CD14-positive monocyte (primary cell): ENCODE results near the gene LGALSL. TPM values are rescaled to one million over a fixed set of nuclear protein-coding genes. Genes with fewer than 3 reads are reported as not detected.

Experiments
- DNase-seq, 3 donors: peaks; one replicate each; pipeline ENCODE4 v3.0.0-alpha.2; 2011 to 2022
- H2AFZ ChIP-seq: 2 replicates; pipeline ENCODE4 v1.6.0; 2012; ENCODE audit warnings: mild to moderate bottlenecking, low read depth, low read length, inconsistent platforms; ENCODE audit not compliant: insufficient read depth, poor library complexity, severe bottlenecking
- H3K27ac ChIP-seq, 2 donors: 1 replicate in 1 of 2; 2 replicates in 1 of 2; pipeline ENCODE4 v1.5.1; 2012 to 2013; ENCODE audit warnings: low read length in 2 of 2, control low read depth in 1 of 2, inconsistent platforms in 1 of 2, low read depth in 1 of 2, mild to moderate bottlenecking in 1 of 2
- H3K27me3 ChIP-seq, 2 donors: one replicate each; pipeline versions ENCODE4 v1.6.0 to v1.6.1; 2011 to 2013; ENCODE audit warnings: low read length in 2 of 2; ENCODE audit not compliant: control insufficient read depth in 2 of 2, insufficient read depth in 2 of 2
- H3K36me3 ChIP-seq, 2 donors: replicated peaks in 1 of 2; 1 replicate in 1 of 2; 2 replicates in 1 of 2; pipeline versions ENCODE4 v1.5.1 to v1.6.1; 2012 to 2013; ENCODE audit warnings: low read length in 2 of 2, control low read depth in 1 of 2, inconsistent platforms in 1 of 2, mild to moderate bottlenecking in 1 of 2; ENCODE audit not compliant: insufficient read depth in 2 of 2, control insufficient read depth in 1 of 2
- H3K4me1 ChIP-seq, 2 donors: 1 replicate in 1 of 2; 2 replicates in 1 of 2; pipeline versions ENCODE4 v1.5.1 to v1.6.1; 2012 to 2013; ENCODE audit warnings: low read length in 2 of 2, control low read depth in 1 of 2, inconsistent platforms in 1 of 2, mild to moderate bottlenecking in 1 of 2, moderate library complexity in 1 of 2; ENCODE audit not compliant: insufficient read depth in 2 of 2, control insufficient read depth in 1 of 2
- H3K4me2 ChIP-seq: replicated peaks from 2 replicates; pipeline ENCODE3; 2012; ENCODE audit warnings: low read length, moderate library complexity, mild to moderate bottlenecking; ENCODE audit not compliant: poor library complexity, severe bottlenecking; ENCODE audit errors: extremely low read depth
- H3K4me3 ChIP-seq, 3 experiments: fragments of 200-600 bp in 1 of 3; sonication (generic) in 1 of 3; replicated peaks in 1 of 3; 1 replicate in 2 of 3; 2 replicates in 1 of 3; pipeline ENCODE4 v1.5.1; 2011 to 2013; ENCODE audit warnings: low read length in 3 of 3, mild to moderate bottlenecking in 3 of 3, control low read depth in 2 of 3, low read depth in 2 of 3, inconsistent platforms in 1 of 3, moderate library complexity in 1 of 3
- H3K79me2 ChIP-seq: 2 replicates; pipeline ENCODE4 v1.6.0; 2012; ENCODE audit warnings: mild to moderate bottlenecking, control low read depth, inconsistent platforms, low read length, moderate library complexity; ENCODE audit not compliant: insufficient read depth
- H3K9ac ChIP-seq: 2 replicates; pipeline ENCODE4 v1.6.0; 2017; ENCODE audit warnings: low read length, mild to moderate bottlenecking; ENCODE audit not compliant: insufficient read depth, poor library complexity, severe bottlenecking
- H3K9me3 ChIP-seq, 2 donors: replicated peaks in 1 of 2; 1 replicate in 1 of 2; 2 replicates in 1 of 2; pipeline versions ENCODE4 v1.5.1 to v1.6.1; 2012 to 2013; ENCODE audit warnings: low read length in 2 of 2, control low read depth in 1 of 2; ENCODE audit not compliant: control insufficient read depth in 1 of 2, insufficient read depth in 1 of 2
- H4K20me1 ChIP-seq: 2 replicates; pipeline ENCODE4 v1.6.0; 2012; ENCODE audit warnings: mild to moderate bottlenecking, low read length, control low read depth, moderate library complexity; ENCODE audit not compliant: insufficient read depth
- H3K27ac Mint-ChIP-seq, 7 donors: one replicate each; pipeline ENCODE4 v1.8.0; 2020; ENCODE audit warnings: mild to moderate bottlenecking in 7 of 7, mixed read lengths in 7 of 7, moderate library complexity in 6 of 7, inconsistent platforms in 2 of 7
- H3K27me3 Mint-ChIP-seq, 3 donors: one replicate each; pipeline ENCODE4 v1.8.0; 2021 to 2022; ENCODE audit warnings: low read depth in 3 of 3, mild to moderate bottlenecking in 3 of 3, mixed read lengths in 3 of 3, moderate library complexity in 3 of 3, inconsistent platforms in 1 of 3
- H3K36me3 Mint-ChIP-seq, 2 donors: one replicate each; pipeline ENCODE4 v1.8.0; 2020; ENCODE audit warnings: mixed read lengths in 2 of 2, inconsistent platforms in 1 of 2, mild to moderate bottlenecking in 1 of 2
- H3K4me1 Mint-ChIP-seq: one replicate; pipeline ENCODE4 v1.8.0; 2020; ENCODE audit warnings: mild to moderate bottlenecking, mixed read lengths
- H3K4me3 Mint-ChIP-seq, 2 donors: one replicate each; pipeline ENCODE4 v1.8.0; 2020; ENCODE audit warnings: mild to moderate bottlenecking in 2 of 2, mixed read lengths in 2 of 2, moderate library complexity in 1 of 2
- H3K9me3 Mint-ChIP-seq, 7 donors: one replicate each; pipeline ENCODE4 v1.8.0; 2020 to 2022; ENCODE audit warnings: mixed read lengths in 7 of 7, mild to moderate bottlenecking in 6 of 7, moderate library complexity in 6 of 7, inconsistent platforms in 2 of 7
- WGBS: methylation state at CpG from one replicate; pipeline ENCODE4 v1.1.5; 2013; ENCODE audit warnings: missing lambda C conversion rate; ENCODE audit not compliant: insufficient coverage; 5-methylcytosine and 5-hydroxymethylcytosine counted together
- intact Hi-C, 2 donors: fragments of 100-400 bp; cut with micrococcal nuclease; formaldehyde crosslinking; loops; one replicate each; pipeline versions ENCODE4 v1.15.0 to v1.15.1; 2023
- polyA plus RNA-seq, 3 donors: library from polyadenylated mRNA; depleted of rRNA in 1 of 3; unstranded in 2 of 3; stranded (reverse) in 1 of 3; fragments of 300-500 nt in 2 of 3; fragments of >200 nt in 1 of 3; fragmentation: Illumina TruSeq in 2 of 3; gene quantifications; 1 replicate in 2 of 3; 2 replicates in 1 of 3; pipeline ENCODE4 v1.2.3, GENCODE V29; 2012 to 2021
- TF ChIP-seq, protein P1 (sequence below): fragments of 200-600 bp; IDR thresholded peaks from one replicate; pipeline ENCODE4 v1.8.0; 2022; ENCODE audit warnings: antibody characterized with exemption, mild to moderate bottlenecking

Gene LGALSL
- polyA plus RNA-seq, 3 donors: 0.04 to 0.30 (median 0.22) TPM

DNA sequence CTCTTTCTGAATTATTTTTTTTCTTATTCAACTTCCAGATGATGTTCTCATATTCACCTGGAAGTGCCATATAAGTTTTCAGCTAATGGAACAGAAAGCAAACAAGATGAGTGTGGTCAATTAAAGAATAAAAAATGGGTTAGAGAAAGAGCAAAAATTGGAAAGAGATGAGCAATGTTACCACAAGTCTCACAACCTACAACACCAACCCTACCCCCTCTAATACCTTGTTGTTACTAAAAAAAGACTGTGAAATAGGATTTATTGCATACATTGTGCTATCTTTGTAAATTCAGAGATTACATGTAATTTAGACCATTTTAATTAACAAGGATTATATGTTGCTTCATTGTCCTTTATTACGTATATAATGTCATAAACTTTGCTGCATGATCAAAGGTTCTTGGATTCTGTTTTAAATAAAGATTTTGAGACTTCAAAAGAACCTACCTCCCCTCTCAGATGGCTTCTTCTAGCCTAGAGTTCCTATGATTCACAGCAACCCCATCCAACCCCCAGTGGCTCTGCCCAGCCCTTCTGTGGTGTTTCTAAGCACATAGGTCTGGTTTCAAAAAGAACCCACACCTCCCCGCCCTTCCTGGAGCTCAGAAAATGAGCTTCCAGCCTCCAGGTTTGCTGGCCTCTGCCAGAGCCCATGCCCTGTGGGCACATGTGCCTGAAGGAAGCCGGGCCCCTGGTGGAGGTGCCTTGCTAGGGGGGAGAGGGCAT lies 24.7 kb downstream of the LGALSL start:
- DNase-seq: no peak
- no peaks in the 10 kb centered on the region for H3K36me3 Mint-ChIP-seq
- no peaks in the 10 kb centered on the region for H3K79me2 ChIP-seq
- TF ChIP-seq, protein P1, sequence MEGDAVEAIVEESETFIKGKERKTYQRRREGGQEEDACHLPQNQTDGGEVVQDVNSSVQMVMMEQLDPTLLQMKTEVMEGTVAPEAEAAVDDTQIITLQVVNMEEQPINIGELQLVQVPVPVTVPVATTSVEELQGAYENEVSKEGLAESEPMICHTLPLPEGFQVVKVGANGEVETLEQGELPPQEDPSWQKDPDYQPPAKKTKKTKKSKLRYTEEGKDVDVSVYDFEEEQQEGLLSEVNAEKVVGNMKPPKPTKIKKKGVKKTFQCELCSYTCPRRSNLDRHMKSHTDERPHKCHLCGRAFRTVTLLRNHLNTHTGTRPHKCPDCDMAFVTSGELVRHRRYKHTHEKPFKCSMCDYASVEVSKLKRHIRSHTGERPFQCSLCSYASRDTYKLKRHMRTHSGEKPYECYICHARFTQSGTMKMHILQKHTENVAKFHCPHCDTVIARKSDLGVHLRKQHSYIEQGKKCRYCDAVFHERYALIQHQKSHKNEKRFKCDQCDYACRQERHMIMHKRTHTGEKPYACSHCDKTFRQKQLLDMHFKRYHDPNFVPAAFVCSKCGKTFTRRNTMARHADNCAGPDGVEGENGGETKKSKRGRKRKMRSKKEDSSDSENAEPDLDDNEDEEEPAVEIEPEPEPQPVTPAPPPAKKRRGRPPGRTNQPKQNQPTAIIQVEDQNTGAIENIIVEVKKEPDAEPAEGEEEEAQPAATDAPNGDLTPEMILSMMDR: no peak
- H3K27ac Mint-ChIP-seq: peak overlapping the region in 1 of 7 donors; percentile 13
- no peak overlapping the region for H3K4me3 Mint-ChIP-seq
- no peak overlapping the region for H3K27ac ChIP-seq
- no peak overlapping the region for H3K9ac ChIP-seq
- H3K9me3 Mint-ChIP-seq: no peaks in the 10 kb centered on the region
- H3K4me1 Mint-ChIP-seq: peaks cover 12% of the 10 kb centered on the region
- peaks cover 0 to 5% (median 2%) of the 10 kb centered on the region in 3 donors for H3K27me3 Mint-ChIP-seq
- no peaks in the 10 kb centered on the region for H3K36me3 ChIP-seq
- H4K20me1 ChIP-seq: no peaks in the 10 kb centered on the region
- peaks cover 8 to 10% of the 10 kb centered on the region in 2 donors for H3K4me1 ChIP-seq
- H3K4me3 ChIP-seq: no peak overlapping the region
- WGBS: 100% methylated on average over 1 of the region's 3 CpGs
- H2AFZ ChIP-seq: no peak overlapping the region
- no peaks in the 10 kb centered on the region for H3K27me3 ChIP-seq
- H3K4me2 ChIP-seq: no peak overlapping the region
- intact Hi-C loops: no loop called here
- H3K9me3 ChIP-seq: no peaks in the 10 kb centered on the region

DNA sequence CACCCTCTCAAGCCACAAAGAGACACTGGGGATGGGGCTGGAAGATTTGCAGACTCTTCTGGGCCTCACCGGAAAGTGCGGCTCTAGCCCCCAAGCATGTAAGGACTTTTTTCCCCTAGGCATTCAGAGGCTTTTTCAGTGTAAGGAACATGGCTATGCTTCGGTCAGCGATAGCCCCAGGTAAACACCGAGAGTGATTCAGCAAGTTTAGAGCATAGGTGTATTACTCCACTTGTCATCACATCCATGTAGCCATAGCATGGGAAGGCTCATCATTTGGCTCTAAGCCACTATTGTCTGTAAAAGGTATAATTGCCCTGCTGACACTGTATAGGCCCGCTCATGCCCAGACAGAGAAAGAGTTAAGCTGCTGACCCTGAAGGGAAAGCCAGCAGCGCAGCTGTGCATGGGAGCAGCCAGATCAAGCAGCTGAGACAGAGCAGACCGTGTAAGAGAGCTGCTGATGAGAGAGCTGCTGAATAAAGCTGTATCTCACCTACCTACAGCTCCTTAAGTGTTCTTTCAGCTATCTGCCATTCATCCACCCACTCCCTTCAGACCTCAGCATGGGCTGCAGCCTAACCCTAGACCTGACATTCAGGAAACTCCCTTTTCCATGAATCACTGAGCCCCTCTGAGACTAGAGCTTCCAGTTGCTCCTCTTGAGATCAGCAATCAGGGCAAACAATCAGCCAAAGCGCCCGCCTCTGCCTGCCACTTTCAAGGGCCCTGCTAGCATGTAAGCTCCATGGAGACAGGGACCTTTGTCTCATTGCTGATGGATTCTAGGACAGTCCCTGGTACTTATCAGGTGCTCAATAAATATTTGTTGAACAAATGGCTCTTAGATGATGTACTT lies 25.5 kb downstream of the LGALSL start:
- WGBS: 93% methylated on average over 6 of the region's 10 CpGs
- intact Hi-C loops: loop anchor here in 1 of 2 donors (10.0 kb wide), 1 partner anchor 425 kb away; no protein-coding TSS in a partner anchor

More for the DNA sequence above, 25.5 kb downstream of the LGALSL start:
- Histone ChIP-seq H3K4me3 (no peak overlapping the region), H3K36me3 (no peaks in the 10 kb centered on the region), H4K20me1 (no peaks in the 10 kb centered on the region), H3K27me3 (no peaks in the 10 kb centered on the region), H3K9me3 (no peaks in the 10 kb centered on the region), H3K27ac (no peak overlapping the region), H3K4me2 (no peak overlapping the region), H3K79me2 (no peaks in the 10 kb centered on the region), H3K9ac (no peak overlapping the region), H2AFZ (no peak overlapping the region), H3K4me1 (peaks cover 2 to 3% of the 10 kb centered on the region in 2 donors)
- Mint-ChIP-seq H3K9me3 (no peaks in the 10 kb centered on the region), H3K27me3 (peaks cover 0 to 5% (median 2%) of the 10 kb centered on the region in 3 donors), H3K36me3 (no peaks in the 10 kb centered on the region), H3K4me1 (peaks cover 4% of the 10 kb centered on the region), H3K4me3 (no peak overlapping the region), H3K27ac (no peak overlapping the region)
- TF ChIP-seq, protein P1: no peak
- no peak for DNase-seq
